HEK293 (cell line): ENCODE results near the gene KATNB1.
"Not testable (repeated sequence)": the region's sequence is repeated elsewhere in the genome, so short reads cannot be mapped to it uniquely, and the experiment has no call there.

Source experiments
- CTCF ChIA-PET: fragments of 350-600 bp; formaldehyde crosslinking; extraction: SDS; loops from one replicate; lab custom pipeline; 2021; ENCODE audit warnings: antibody characterized with exemption; lab: Yijun Ruan, JAX
- POLR2A ChIA-PET: fragments of 300-600 bp; formaldehyde crosslinking; extraction: SDS; loops from one replicate; lab custom pipeline; 2020; ENCODE audit warnings: antibody characterized with exemption, inconsistent platforms; lab: Yijun Ruan, JAX
- H3K27ac ChIP-seq: fragments of 200-500 bp; sonication (Bioruptor generic); 2 replicates; pipeline ENCODE4 v1.5.1; 2014; ENCODE audit warnings: low read depth, low read length, control low read depth, inconsistent platforms; ENCODE audit errors: extremely low read depth
- H3K36me3 ChIP-seq, 2 experiments: fragments of 200-500 bp in 1 of 2; sonication (Bioruptor generic) in 1 of 2; 1 replicate in 1 of 2; 2 replicates in 1 of 2; pipeline ENCODE4 v1.5.1; 2014 to 2017; ENCODE audit warnings: inconsistent platforms in 2 of 2, low read length in 2 of 2; ENCODE audit not compliant: control insufficient read depth in 2 of 2, insufficient read depth in 1 of 2
- H3K4me1 ChIP-seq: fragments of 200-500 bp; sonication (Bioruptor generic); 2 replicates; pipeline ENCODE4 v1.5.1; 2014; ENCODE audit warnings: mild to moderate bottlenecking, low read length, inconsistent platforms; ENCODE audit not compliant: control insufficient read depth, insufficient read depth
- H3K4me3 ChIP-seq: 2 replicates; pipeline ENCODE4 v1.5.1; 2011; ENCODE audit warnings: low read depth, mild to moderate bottlenecking, control low read depth, low read length, moderate library complexity
- H3K9me3 ChIP-seq: fragments of 200-500 bp; sonication (Bioruptor generic); 2 replicates; pipeline ENCODE4 v1.5.1; 2014; ENCODE audit warnings: low read depth, low read length, inconsistent platforms; ENCODE audit not compliant: control insufficient read depth, insufficient read depth
- GFI1B ChIP-seq: fragments of 450-650 bp; formaldehyde crosslinking; IDR thresholded peaks from 2 replicates; pipeline ENCODE4 v1.5.1; 2016; ENCODE audit warnings: missing biosample characterization, missing genetic modification characterization
- GLI2 ChIP-seq: fragments of 450-650 bp; formaldehyde crosslinking; IDR thresholded peaks from 2 replicates; pipeline ENCODE4; 2017; ENCODE audit warnings: missing biosample characterization, missing genetic modification characterization, low read depth, borderline replicate concordance
- GLIS2 ChIP-seq: fragments of 450-650 bp; formaldehyde crosslinking; IDR thresholded peaks from 2 replicates; pipeline ENCODE4 v1.5.1; 2016; ENCODE audit warnings: missing biosample characterization, missing genetic modification characterization
- KLF9 ChIP-seq: fragments of 450-650 bp; formaldehyde crosslinking; IDR thresholded peaks from 2 replicates; pipeline ENCODE4 v1.5.1; 2016; ENCODE audit warnings: missing biosample characterization, missing genetic modification characterization, low read depth
- MYNN ChIP-seq: fragments of 450-650 bp; formaldehyde crosslinking; IDR thresholded peaks from 2 replicates; pipeline ENCODE4 v1.5.1; 2016; ENCODE audit warnings: missing biosample characterization, missing genetic modification characterization, borderline replicate concordance
- TCF7L2 ChIP-seq: IDR thresholded peaks from 2 replicates; pipeline ENCODE4 v1.6.1; 2011; ENCODE audit warnings: low read depth, mild to moderate bottlenecking, inconsistent platforms, low read length, moderate library complexity, borderline replicate concordance
- TSHZ1 ChIP-seq: fragments of 450-650 bp; formaldehyde crosslinking; IDR thresholded peaks from 2 replicates; pipeline ENCODE4 v1.5.1; 2016; ENCODE audit warnings: missing biosample characterization, missing genetic modification characterization, borderline replicate concordance
- YY1 ChIP-seq: fragments of 450-650 bp; formaldehyde crosslinking; IDR thresholded peaks from 2 replicates; pipeline ENCODE4 v1.5.1; 2018; ENCODE audit warnings: missing biosample characterization, missing genetic modification characterization
- YY2 ChIP-seq: fragments of 450-650 bp; formaldehyde crosslinking; IDR thresholded peaks from 2 replicates; pipeline ENCODE4 v1.5.1; 2016; ENCODE audit warnings: missing biosample characterization, missing genetic modification characterization
- ZBTB26 ChIP-seq: fragments of 450-650 bp; formaldehyde crosslinking; optimal IDR thresholded peaks from 2 replicates; pipeline ENCODE3; 2016; ENCODE audit warnings: missing biosample characterization, mild to moderate bottlenecking, missing genetic modification characterization
- ZNF362 ChIP-seq: fragments of 450-650 bp; formaldehyde crosslinking; IDR thresholded peaks from 2 replicates; pipeline ENCODE4 v1.5.1; 2016; ENCODE audit warnings: missing biosample characterization, missing genetic modification characterization
- ZNF473 ChIP-seq: fragments of 450-650 bp; formaldehyde crosslinking; IDR thresholded peaks from 2 replicates; pipeline ENCODE4 v1.5.1; 2017; ENCODE audit warnings: missing biosample characterization, missing genetic modification characterization
- ZNF48 ChIP-seq: fragments of 450-650 bp; formaldehyde crosslinking; IDR thresholded peaks from 2 replicates; pipeline ENCODE4 v1.5.1; 2016; ENCODE audit warnings: missing biosample characterization, missing genetic modification characterization
- ZNF488 ChIP-seq: fragments of 450-650 bp; formaldehyde crosslinking; IDR thresholded peaks from 2 replicates; pipeline ENCODE4 v1.5.1; 2016; ENCODE audit warnings: missing biosample characterization, missing genetic modification characterization
- ZNF580 ChIP-seq: fragments of 450-650 bp; formaldehyde crosslinking; IDR thresholded peaks from 2 replicates; pipeline ENCODE4 v1.5.1; 2016; ENCODE audit warnings: missing biosample characterization, missing genetic modification characterization
- ZNF626 ChIP-seq: fragments of 450-650 bp; sonication (Bioruptor Pico); formaldehyde crosslinking; IDR thresholded peaks from 2 replicates; pipeline ENCODE4 v1.5.1; 2018; ENCODE audit warnings: missing biosample characterization, missing genetic modification characterization, inconsistent platforms
- ZNF629 ChIP-seq: fragments of 450-650 bp; formaldehyde crosslinking; IDR thresholded peaks from 2 replicates; pipeline ENCODE4 v1.5.1; 2017; ENCODE audit warnings: missing biosample characterization, missing genetic modification characterization
- ZNF76 ChIP-seq: fragments of 450-650 bp; formaldehyde crosslinking; IDR thresholded peaks from 2 replicates; pipeline ENCODE4; 2016; ENCODE audit warnings: low read depth, missing biosample characterization, missing genetic modification characterization, borderline replicate concordance
- ZSCAN16 ChIP-seq: fragments of 450-650 bp; formaldehyde crosslinking; IDR thresholded peaks from 2 replicates; pipeline ENCODE4 v1.5.1; 2016; ENCODE audit warnings: missing biosample characterization, missing genetic modification characterization

The KATNB1 gene

GRCh38 chr16:57711346-57711745, 24.2 kb upstream of the KATNB1 start (continued):
- TF ChIP-seq TSHZ1 (tag by site-specific recombination) (no peak), KLF9 (tag by site-specific recombination) (no peak)

GRCh38 chr16:57711993-57712392, 23.6 kb upstream of the KATNB1 start:
- ChIA-PET POLR2A (no interaction called here), CTCF (interaction anchor here (1.1 to 2.0 kb wide), 2 partner anchors 11 to 38 kb away, joined by 3 to 5 read pairs; no protein-coding TSS in a partner anchor)
- TF ChIP-seq TCF7L2: no peak

GRCh38 chr16:57712569-57712968, 23.0 kb upstream of the KATNB1 start:
- H3K4me1 ChIP-seq, POLR2A ChIA-PET, H3K4me3 ChIP-seq, H3K27ac ChIP-seq, H3K36me3 ChIP-seq, H3K9me3 ChIP-seq: not testable (repeated sequence)
- CTCF ChIA-PET: interaction anchor here (2.0 kb wide), 1 partner anchor 10 kb away, joined by 5 read pairs; no protein-coding TSS in a partner anchor

More at GRCh38 chr16:57711993-57712392, 23.6 kb upstream of the KATNB1 start:
- Histone ChIP-seq H3K4me3 (no peak overlapping the region), H3K27ac (no peak overlapping the region), H3K36me3 (no peaks in the 10 kb centered on the region), H3K4me1 (no peaks in the 10 kb centered on the region), H3K9me3 (no peaks in the 10 kb centered on the region)

GRCh38 chr16:57713596-57713995, 22.0 kb upstream of the KATNB1 start:
- Histone ChIP-seq H3K4me3 (no peak overlapping the region), H3K9me3 (no peaks in the 10 kb centered on the region), H3K4me1 (no peaks in the 10 kb centered on the region), H3K36me3 (no peaks in the 10 kb centered on the region), H3K27ac (no peak overlapping the region)
- ChIA-PET POLR2A (interaction anchor here (0.6 kb wide), 1 partner anchor 171 kb away, joined by 7 read pairs; no protein-coding TSS in a partner anchor), CTCF (interaction anchor here (2.0 kb wide), 1 partner anchor 9 kb away, joined by 5 read pairs; no protein-coding TSS in a partner anchor)
- TF ChIP-seq ZNF626 (tag by site-specific recombination) (no peak), ZNF629 (tag by site-specific recombination) (no peak), ZBTB26 (tag by site-specific recombination) (no peak), ZNF580 (no peak), GFI1B (tag by site-specific recombination) (no peak), ZSCAN16 (tag by site-specific recombination) (no peak), MYNN (no peak), ZNF48 (tag by site-specific recombination) (no peak), ZNF76 (no peak), GLIS2 (tag by site-specific recombination) (no peak), YY1 (tag by site-specific recombination) (no peak), GLI2 (tag by site-specific recombination) (no peak), ZNF473 (tag by site-specific recombination) (no peak), YY2 (tag by site-specific recombination) (no peak), ZNF488 (no peak), ZNF362 (tag by site-specific recombination) (no peak)
